Activated CD4-positive, alpha-beta memory T cell treated with anti-CD3 and anti-CD28 coated beads, Interleukin-2, amount 10 ng/mL, durations not matched to agents 7 days and 5 days (primary cell): Measurements from ENCODE around the gene ADAM12. TPM values are rescaled to one million over a fixed set of nuclear protein-coding genes. Genes with fewer than 3 reads are reported as not detected.

Experiments
- CTCF ChIA-PET: fragments of 350-600 bp; sonication (Branson Sonifier 250); formaldehyde crosslinking; loops from one replicate; lab custom pipeline; 2021; ENCODE audit warnings: antibody characterized with exemption, inconsistent platforms; lab: Charles Lee
- POLR2A ChIA-PET: fragments of 350-600 bp; sonication (Branson Sonifier 250); formaldehyde crosslinking; loops from one replicate; lab custom pipeline; 2021; ENCODE audit warnings: antibody characterized with exemption; lab: Charles Lee
- DNase-seq: peaks from one replicate; pipeline ENCODE4 v3.0.0-alpha.2; 2020
- H3K27ac Mint-ChIP-seq: one replicate; pipeline ENCODE4 v1.8.0; 2021; ENCODE audit warnings: mild to moderate bottlenecking, mixed read lengths
- H3K27me3 Mint-ChIP-seq: one replicate; pipeline ENCODE4 v1.8.0; 2021; ENCODE audit warnings: mixed read lengths
- H3K36me3 Mint-ChIP-seq: one replicate; pipeline ENCODE4 v1.8.0; 2021; ENCODE audit warnings: low read depth, mixed read lengths
- H3K4me1 Mint-ChIP-seq: one replicate; pipeline ENCODE4 v1.8.0; 2021; ENCODE audit warnings: mixed read lengths
- H3K4me3 Mint-ChIP-seq: one replicate; pipeline ENCODE4 v1.8.0; 2021; ENCODE audit warnings: mild to moderate bottlenecking, mixed read lengths
- H3K9me3 Mint-ChIP-seq: one replicate; pipeline ENCODE4 v1.8.0; 2021; ENCODE audit warnings: mixed read lengths
- total RNA-seq, 2 experiments: library from RNA; stranded (reverse); gene quantifications; one replicate each; pipeline ENCODE4 v1.2.3, GENCODE V29; 2021

The ADAM12 gene
- total RNA-seq, 2 experiments from 2014 or later, result 1.2 to 1.3 TPM

GRCh38 chr10:126205486-126206205, 182.6 kb downstream of the ADAM12 start:
- Mint-ChIP-seq H3K4me1 (no peaks in the 10 kb centered on the region), H3K36me3 (no peaks in the 10 kb centered on the region), H3K9me3 (no peaks in the 10 kb centered on the region), H3K27ac (no peak overlapping the region), H3K27me3 (no peaks in the 10 kb centered on the region), H3K4me3 (no peak overlapping the region)
- DNase-seq, result no peak
- ChIA-PET CTCF (no interaction called here), POLR2A (no interaction called here)

- POLR2A ChIA-PET, result no interaction called here
- no peak for DNase-seq
- no peak overlapping the region for H3K27ac Mint-ChIP-seq
Measured at GRCh38 chr10:126204320-126204719, 184.0 kb downstream of the ADAM12 start.

GRCh38 chr10:126203746-126204145, 184.5 kb downstream of the ADAM12 start:
- H3K9me3 Mint-ChIP-seq, result no peaks in the 10 kb centered on the region
- H3K4me1 Mint-ChIP-seq, result no peaks in the 10 kb centered on the region
- DNase-seq, result no peak
- ChIA-PET POLR2A (no interaction called here), CTCF (no interaction called here)
- no peaks in the 10 kb centered on the region for H3K27me3 Mint-ChIP-seq
- H3K36me3 Mint-ChIP-seq, result no peaks in the 10 kb centered on the region
- H3K4me3 Mint-ChIP-seq, result no peak overlapping the region
- no peak overlapping the region for H3K27ac Mint-ChIP-seq

More at GRCh38 chr10:126204320-126204719, 184.0 kb downstream of the ADAM12 start:
- H3K4me1 Mint-ChIP-seq, result no peaks in the 10 kb centered on the region
- no peak overlapping the region for H3K4me3 Mint-ChIP-seq
- H3K9me3 Mint-ChIP-seq, result no peaks in the 10 kb centered on the region
- H3K36me3 Mint-ChIP-seq, result no peaks in the 10 kb centered on the region
- CTCF ChIA-PET, result no interaction called here
- H3K27me3 Mint-ChIP-seq, result no peaks in the 10 kb centered on the region

GRCh38 chr10:126201603-126202002, 186.7 kb downstream of the ADAM12 start:
- no peak overlapping the region for H3K4me3 Mint-ChIP-seq
- DNase-seq, result no peak
- POLR2A ChIA-PET, result no interaction called here
- no peaks in the 10 kb centered on the region for H3K9me3 Mint-ChIP-seq
- no peaks in the 10 kb centered on the region for H3K4me1 Mint-ChIP-seq
- no peak overlapping the region for H3K27ac Mint-ChIP-seq
- no peaks in the 10 kb centered on the region for H3K36me3 Mint-ChIP-seq
- CTCF ChIA-PET, result no interaction called here
- H3K27me3 Mint-ChIP-seq, result no peaks in the 10 kb centered on the region

GRCh38 chr10:126199221-126199998, 188.9 kb downstream of the ADAM12 start:
- DNase-seq, result no peak
- Mint-ChIP-seq H3K27me3 (no peaks in the 10 kb centered on the region), H3K27ac (no peak overlapping the region), H3K4me1 (no peaks in the 10 kb centered on the region), H3K9me3 (no peaks in the 10 kb centered on the region), H3K4me3 (no peak overlapping the region), H3K36me3 (no peaks in the 10 kb centered on the region)
- ChIA-PET CTCF (no interaction called here), POLR2A (no interaction called here)

- Mint-ChIP-seq H3K4me3 (no peak overlapping the region), H3K27me3 (no peaks in the 10 kb centered on the region), H3K36me3 (no peaks in the 10 kb centered on the region), H3K9me3 (no peaks in the 10 kb centered on the region), H3K27ac (no peak overlapping the region), H3K4me1 (no peaks in the 10 kb centered on the region)
- CTCF ChIA-PET, result no interaction called here
- POLR2A ChIA-PET, result no interaction called here
- DNase-seq, result no peak
Measured at GRCh38 chr10:126198681-126199080, 189.6 kb downstream of the ADAM12 start.

- no peaks in the 10 kb centered on the region for H3K9me3 Mint-ChIP-seq
- no peaks in the 10 kb centered on the region for H3K36me3 Mint-ChIP-seq
- no peaks in the 10 kb centered on the region for H3K4me1 Mint-ChIP-seq
- ChIA-PET POLR2A (no interaction called here), CTCF (no interaction called here)
- H3K4me3 Mint-ChIP-seq, result no peak overlapping the region
- H3K27me3 Mint-ChIP-seq, result no peaks in the 10 kb centered on the region
- no peak for DNase-seq
- H3K27ac Mint-ChIP-seq, result no peak overlapping the region
Measured at GRCh38 chr10:126197036-126197543, 191.2 kb downstream of the ADAM12 start.

GRCh38 chr10:126196281-126196680, 192.0 kb downstream of the ADAM12 start:
- Mint-ChIP-seq H3K27ac (no peak overlapping the region), H3K4me3 (no peak overlapping the region), H3K36me3 (no peaks in the 10 kb centered on the region), H3K9me3 (peaks cover 1% of the 10 kb centered on the region), H3K27me3 (no peaks in the 10 kb centered on the region), H3K4me1 (no peaks in the 10 kb centered on the region)
- no peak for DNase-seq
- ChIA-PET POLR2A (no interaction called here), CTCF (no interaction called here)

- Mint-ChIP-seq H3K27ac (no peak overlapping the region), H3K4me1 (no peaks in the 10 kb centered on the region), H3K9me3 (peaks cover 11% of the 10 kb centered on the region), H3K4me3 (no peak overlapping the region), H3K27me3 (no peaks in the 10 kb centered on the region), H3K36me3 (no peaks in the 10 kb centered on the region)
- ChIA-PET POLR2A (no interaction called here), CTCF (no interaction called here)
- no peak for DNase-seq
Measured at GRCh38 chr10:126191192-126191591, 197.1 kb downstream of the ADAM12 start.

- POLR2A ChIA-PET, result no interaction called here
- Mint-ChIP-seq H3K4me3 (no peak overlapping the region), H3K4me1 (no peaks in the 10 kb centered on the region)
Measured at GRCh38 chr10:126188679-126189200, 199.5 kb downstream of the ADAM12 start.

GRCh38 chr10:126187399-126187798, 200.9 kb downstream of the ADAM12 start:
- DNase-seq, result no peak
- Mint-ChIP-seq H3K27me3 (no peaks in the 10 kb centered on the region), H3K27ac (no peak overlapping the region), H3K4me1 (no peaks in the 10 kb centered on the region), H3K9me3 (peaks cover 11% of the 10 kb centered on the region), H3K36me3 (no peaks in the 10 kb centered on the region), H3K4me3 (no peak overlapping the region)
- ChIA-PET CTCF (no interaction called here), POLR2A (no interaction called here)

More at GRCh38 chr10:126188679-126189200, 199.5 kb downstream of the ADAM12 start:
- Mint-ChIP-seq H3K36me3 (no peaks in the 10 kb centered on the region), H3K27ac (no peak overlapping the region), H3K27me3 (no peaks in the 10 kb centered on the region), H3K9me3 (peaks cover 11% of the 10 kb centered on the region)
- no peak for DNase-seq
- CTCF ChIA-PET, result no interaction called here

- POLR2A ChIA-PET, result no interaction called here
- Mint-ChIP-seq H3K36me3 (no peaks in the 10 kb centered on the region), H3K4me1 (no peaks in the 10 kb centered on the region), H3K9me3 (peaks cover 11% of the 10 kb centered on the region), H3K27ac (no peak overlapping the region), H3K4me3 (no peak overlapping the region), H3K27me3 (no peaks in the 10 kb centered on the region)
- DNase-seq, result no peak
- CTCF ChIA-PET, result no interaction called here
Measured at GRCh38 chr10:126186766-126187165, 201.5 kb downstream of the ADAM12 start.

GRCh38 chr10:126185676-126186447, 202.4 kb downstream of the ADAM12 start:
- ChIA-PET CTCF (no interaction called here), POLR2A (no interaction called here)
- Mint-ChIP-seq H3K4me1 (no peaks in the 10 kb centered on the region), H3K27me3 (no peaks in the 10 kb centered on the region), H3K4me3 (no peak overlapping the region), H3K36me3 (no peaks in the 10 kb centered on the region), H3K9me3 (peaks cover 8% of the 10 kb centered on the region), H3K27ac (no peak overlapping the region)
- no peak for DNase-seq
